Stimulated activated CD4-positive, alpha-beta T cell treated with anti-CD3 and anti-CD28 coated beads, TNF-alpha, amount 100 ng/mL, for 24 hours (primary cell): Measurements from ENCODE around the gene FER.
"Not testable (repeated sequence)": the region's sequence is repeated elsewhere in the genome, so short reads cannot be mapped to it uniquely, and the experiment has no call there.

ENCODE experiments used
- DNase-seq, 3 experiments: peaks; one replicate each; pipeline ENCODE4 v3.0.0-alpha.2; 2020; ENCODE audit warnings: low read depth in 3 of 3

FER gene

GRCh38 chr5:108957333-108957732 lies 209.6 kb downstream of the FER start:
- no peak for DNase-seq

DNA sequence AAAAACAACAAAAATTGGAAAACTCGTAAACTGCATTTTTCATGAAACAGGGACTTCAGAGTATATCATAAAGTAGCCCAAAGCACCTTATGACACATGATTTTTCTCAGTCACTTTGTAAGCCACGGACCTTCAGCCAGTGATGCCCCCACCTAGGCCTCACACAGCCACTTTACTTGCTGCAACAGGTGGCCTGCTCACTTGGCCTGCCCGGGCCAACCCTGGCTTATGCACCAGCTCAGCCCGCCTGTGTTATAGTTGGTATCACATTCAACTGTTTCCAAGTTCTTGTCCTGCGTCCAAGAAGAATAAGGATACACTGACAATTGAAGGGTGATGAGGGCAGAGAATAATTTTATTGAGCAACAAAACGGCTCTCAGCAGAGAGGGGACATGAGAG lies 219.2 kb downstream of the FER start:
- DNase-seq, result no peak

DNA sequence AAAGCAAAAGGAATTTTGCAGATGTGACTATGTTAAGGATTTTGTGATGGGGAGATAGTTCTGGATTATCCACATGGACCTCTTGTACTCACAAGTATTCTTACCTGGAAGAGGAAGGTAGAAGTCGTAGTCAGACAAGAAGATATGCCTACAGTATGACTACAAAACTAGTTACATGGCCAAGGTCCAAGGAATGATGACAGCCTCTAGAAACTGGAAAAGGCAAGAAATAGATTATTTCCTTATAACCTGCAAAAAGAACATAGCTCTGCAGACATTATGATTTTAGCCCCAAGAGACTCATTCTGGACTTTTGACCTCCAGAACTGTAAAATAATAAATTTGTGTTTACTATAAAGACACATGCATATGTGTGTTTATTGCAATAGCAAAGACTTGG lies 226.9 kb downstream of the FER start:
- no peak for DNase-seq

DNA sequence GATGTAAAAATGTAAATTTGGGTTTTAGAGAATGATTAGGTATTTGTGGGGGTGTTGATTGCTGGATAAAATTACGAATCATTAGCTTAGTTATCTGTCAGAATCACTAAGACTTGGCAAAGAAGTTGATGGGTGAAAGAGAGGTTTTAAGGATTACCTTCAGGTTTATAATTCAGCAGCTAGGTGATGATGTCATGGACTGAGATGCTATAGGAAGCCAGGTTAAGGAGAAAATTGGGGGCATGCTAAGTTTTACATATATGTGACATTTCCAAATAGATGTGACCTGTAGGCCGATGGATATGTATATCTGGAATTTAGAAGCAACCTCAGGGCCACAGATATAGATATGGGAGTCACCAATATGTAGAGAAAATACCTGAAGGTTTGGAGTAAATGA lies 228.0 kb downstream of the FER start:
- no peak for DNase-seq

GRCh38 chr5:108983461-108984092 lies 235.9 kb downstream of the FER start:
- DNase-seq, result no peak

DNA sequence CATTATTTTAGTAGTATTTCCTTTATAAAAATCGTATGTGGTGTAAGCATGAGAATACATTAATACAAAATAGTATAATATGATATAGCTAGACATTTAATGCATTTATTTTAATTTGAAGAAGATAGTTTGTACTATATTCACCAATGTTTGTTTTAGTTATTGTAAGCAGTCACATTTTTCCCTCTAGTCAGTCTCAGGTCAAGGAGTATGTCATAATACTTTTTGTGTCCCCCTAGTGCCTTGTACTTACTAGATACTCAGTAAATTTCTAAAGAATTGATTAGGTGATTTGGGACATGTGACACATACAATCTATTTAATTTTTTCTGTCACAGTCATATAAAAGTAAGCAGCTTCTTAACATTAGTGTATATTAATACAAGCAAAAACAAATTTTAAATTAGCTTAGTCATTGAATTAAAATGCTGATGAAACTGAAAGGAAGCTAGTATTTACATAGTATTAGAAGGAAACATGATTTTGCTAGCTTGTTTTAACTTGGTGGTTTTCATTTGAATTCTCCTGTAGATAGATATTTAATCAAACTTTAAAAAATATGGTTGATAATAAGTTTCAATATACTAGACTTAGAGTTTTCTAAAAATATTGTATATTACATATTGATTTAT lies 242.2 kb downstream of the FER start:
- DNase-seq, result no peak

GRCh38 chr5:108992396-108993085 lies 244.8 kb downstream of the FER start:
- not testable (repeated sequence) for DNase-seq

GRCh38 chr5:108993440-108993839 lies 245.7 kb downstream of the FER start:
- not testable (repeated sequence) for DNase-seq

- no peak for DNase-seq
These were observed 250.0 kb downstream of the FER start for GRCh38 chr5:108997720-108998119.

DNA sequence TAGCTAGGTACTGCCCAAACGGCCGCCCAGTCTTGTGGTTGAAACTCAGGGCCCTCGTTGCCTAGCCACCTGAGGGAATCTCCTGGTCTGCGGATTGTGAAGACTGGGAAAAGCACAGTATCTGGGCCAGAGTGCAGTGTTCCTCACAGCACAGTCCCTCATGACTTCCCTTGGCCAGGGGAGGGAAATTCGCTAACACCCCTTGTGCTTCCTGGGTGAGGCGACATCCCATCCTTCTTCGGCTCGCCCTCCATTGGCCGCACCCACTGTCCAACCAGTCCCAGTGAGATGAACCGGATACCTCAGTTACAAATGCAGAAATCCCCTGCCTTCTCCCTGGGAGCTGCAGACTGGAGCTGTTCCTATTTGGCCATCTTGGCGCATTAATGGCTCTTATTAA lies 250.5 kb downstream of the FER start:
- no peak for DNase-seq

GRCh38 chr5:109003928-109004327 lies 256.2 kb downstream of the FER start:
- DNase-seq, result no peak

GRCh38 chr5:109005297-109006009 lies 257.8 kb downstream of the FER start:
- DNase-seq, result no peak

DNA sequence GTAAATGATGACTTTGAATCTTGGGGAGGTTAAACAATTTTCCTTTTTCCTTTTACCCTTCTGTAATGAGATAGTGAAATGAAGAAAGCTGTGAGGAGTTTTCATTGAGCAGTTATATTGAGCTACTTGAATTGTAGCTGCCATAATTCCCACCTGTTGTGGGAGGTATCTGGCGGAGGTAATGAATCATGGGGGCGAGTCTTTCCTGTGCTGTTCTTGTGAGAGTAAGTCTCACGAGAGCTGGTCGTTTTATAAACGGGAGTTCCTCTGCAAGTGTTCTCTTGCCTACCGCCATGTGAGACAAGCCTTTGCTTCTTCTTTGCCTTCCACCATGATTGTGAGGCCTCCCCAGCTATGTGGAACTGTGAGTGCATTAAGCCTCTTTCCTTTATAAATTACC lies 258.4 kb downstream of the FER start:
- no peak for DNase-seq

- no peak for DNase-seq
These were observed 268.6 kb downstream of the FER start for GRCh38 chr5:109016300-109016699.

DNA sequence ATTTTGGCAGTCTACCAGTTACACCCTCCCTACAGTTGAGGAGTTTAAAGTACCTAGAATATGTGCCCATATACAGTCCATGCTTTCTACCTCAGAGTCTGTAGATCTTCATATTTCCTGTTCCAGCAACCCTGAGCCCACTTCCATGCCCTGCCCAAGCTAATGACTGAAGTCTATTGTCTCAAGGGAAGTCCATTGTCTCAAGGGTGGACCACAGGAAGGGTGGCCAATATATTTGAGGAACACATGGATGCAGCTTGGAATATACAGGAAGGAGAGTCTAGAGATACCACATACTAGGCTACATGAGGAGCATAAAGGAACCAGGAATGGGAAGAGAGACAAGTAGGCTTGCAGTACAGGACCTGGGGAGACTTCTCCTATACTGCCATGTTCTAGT lies 274.4 kb downstream of the FER start:
- no peak for DNase-seq

DNA sequence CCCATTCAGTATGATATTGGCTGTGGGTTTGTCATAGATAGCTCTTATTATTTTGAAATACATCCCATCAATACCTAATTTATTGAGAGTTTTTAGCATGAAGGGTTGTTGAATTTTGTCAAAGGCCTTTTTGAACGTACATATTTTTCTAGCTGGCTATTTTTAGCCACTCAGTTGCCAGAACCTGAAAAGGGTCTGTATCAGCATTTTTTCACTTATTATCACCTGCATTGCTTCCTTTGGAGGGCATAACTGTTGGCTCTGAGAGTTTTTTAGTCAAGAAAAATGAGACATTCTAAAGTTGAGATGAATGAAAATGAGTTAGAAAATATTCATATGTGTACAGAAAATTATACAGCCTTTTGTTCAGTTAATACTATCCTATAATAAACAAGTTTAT lies 278.0 kb downstream of the FER start:
- not testable (repeated sequence) for DNase-seq

GRCh38 chr5:109027983-109028607 lies 280.4 kb downstream of the FER start:
- no peak for DNase-seq

GRCh38 chr5:109028608-109029299 lies 281.1 kb downstream of the FER start:
- DNase-seq, result no peak

- no peak for DNase-seq
These were observed 282.1 kb downstream of the FER start for GRCh38 chr5:109029847-109030246.

GRCh38 chr5:109030360-109031143 lies 282.9 kb downstream of the FER start:
- no peak for DNase-seq

DNA sequence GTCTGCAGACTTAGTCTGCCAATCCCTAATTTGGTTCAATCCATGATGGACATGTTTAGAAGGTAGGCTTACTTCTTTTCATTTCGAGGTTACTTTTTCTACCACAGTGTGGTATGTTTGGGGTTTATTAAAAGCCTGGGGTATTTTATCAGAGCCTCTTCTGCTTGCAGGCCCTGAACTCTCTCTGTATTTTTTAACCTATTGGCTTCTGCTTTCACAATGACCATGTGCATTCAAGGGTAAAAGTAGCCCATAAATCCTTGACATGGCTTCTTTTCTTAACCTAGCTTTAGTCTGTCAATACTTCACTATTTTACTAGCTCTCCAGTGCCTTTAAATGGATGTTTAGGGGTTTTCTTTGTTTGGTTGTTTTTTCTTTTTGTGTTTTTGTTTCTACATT lies 286.6 kb downstream of the FER start:
- DNase-seq, result no peak
